ENCODE data around the gene THYN1.
"Not testable (repeated sequence)": the region's sequence is repeated elsewhere in the genome, so short reads cannot be mapped to it uniquely, and the experiment has no call there.

The THYN1 gene

DNA sequence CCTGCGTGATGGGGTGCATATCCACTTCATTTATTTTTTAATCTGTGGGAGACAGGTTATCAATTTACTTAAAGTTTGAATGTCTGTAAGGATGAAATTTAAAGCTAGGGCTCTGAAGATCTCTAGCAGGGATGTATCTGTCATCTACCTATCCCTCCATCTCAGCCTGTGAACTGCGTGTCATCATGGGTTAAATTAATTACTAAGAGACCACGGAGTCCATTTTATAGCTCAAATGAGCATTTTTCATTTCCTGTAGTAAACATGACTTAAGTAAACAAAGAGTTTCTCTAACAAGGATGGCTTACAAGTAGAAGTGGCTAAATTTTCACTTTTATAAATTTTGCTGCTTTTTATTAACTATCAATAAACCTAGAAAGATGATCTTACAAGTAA is 20.2 kb upstream of the THYN1 start:
- no peak for DNase-seq

- peak; percentile 34 for DNase-seq
Observed at GRCh38 chr11:134272381-134273316, 19.5 kb upstream of the THYN1 start.

DNA sequence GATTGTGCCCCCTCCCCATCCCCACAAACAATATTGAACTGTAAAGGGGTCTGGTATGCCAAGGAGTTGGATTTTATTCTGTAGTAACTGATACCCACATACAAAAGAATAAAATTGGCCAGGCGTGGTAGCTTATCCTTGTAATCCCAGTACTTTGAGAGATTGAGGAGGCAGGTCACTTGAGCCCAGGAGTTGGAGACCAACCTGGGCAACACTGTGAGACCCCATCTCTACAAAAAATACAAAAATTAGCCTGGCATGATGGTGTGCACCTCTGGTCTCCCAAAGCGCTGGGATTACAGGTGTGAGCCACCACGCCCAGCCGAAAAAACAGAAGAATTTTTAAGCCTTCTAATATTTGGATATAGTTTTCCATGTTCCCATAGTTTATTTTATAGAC is 18.8 kb upstream of the THYN1 start:
- no peak for DNase-seq

DNA sequence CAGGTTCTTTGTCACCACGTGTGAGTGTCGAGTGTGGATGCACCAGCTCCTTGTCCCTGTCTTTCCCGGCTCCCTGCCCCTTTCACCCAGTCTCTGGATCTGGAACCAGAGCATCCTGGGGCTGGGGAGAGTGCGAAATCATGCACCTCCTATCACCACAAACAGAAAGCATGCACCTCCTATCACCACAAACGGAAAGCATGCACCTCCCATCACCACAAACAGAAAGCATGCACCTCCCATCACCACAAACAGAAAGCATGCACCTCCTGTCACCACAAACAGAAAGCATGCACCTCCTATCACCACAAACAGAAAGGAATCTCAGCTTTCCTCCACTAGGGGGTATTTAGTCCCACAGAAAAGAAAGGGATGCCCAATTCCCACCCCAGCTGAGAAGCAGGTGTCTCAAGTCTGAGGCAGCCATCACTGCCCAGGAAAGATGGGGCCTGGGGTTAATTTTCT is 17.1 kb upstream of the THYN1 start:
- no peak for DNase-seq

DNA sequence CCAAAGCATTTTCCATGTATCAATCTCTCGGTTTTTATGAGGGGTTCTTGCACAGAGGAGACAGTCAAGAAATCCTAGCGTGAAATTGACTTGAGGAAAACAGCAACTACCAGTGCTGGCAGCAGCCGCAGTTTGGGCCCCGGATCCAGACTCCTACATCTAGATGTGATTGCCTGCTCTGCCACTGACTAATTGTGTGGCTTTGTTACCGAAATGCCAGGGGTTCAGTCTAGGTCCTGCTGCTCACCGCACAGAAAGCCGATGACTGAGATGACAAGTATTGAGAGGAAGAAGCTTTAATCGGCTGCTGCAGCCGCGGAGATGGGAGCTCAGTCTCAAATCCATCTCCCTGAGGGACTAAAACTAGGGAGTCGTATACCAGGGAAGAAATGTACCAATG is 14.8 kb upstream of the THYN1 start:
- no peak for DNase-seq

DNA sequence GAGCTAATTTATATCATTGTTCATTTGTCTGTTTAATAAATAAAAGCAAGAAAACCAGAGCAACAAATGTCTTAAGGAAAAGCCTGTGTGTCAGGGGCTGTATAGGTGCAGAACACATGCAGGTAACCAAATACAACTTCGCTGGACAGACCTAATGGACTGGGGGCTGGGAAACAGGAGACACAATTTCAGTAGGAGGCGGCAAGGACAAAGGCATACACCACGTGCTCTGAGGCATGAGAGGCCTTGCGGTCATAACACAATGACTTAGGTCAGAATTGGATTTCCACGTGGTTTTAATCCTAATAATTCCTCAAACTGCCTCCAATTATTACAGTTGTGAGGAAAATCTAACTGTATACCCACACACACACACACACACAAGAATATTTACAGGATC is 14.3 kb upstream of the THYN1 start:
- DNase-seq: no peak

DNA sequence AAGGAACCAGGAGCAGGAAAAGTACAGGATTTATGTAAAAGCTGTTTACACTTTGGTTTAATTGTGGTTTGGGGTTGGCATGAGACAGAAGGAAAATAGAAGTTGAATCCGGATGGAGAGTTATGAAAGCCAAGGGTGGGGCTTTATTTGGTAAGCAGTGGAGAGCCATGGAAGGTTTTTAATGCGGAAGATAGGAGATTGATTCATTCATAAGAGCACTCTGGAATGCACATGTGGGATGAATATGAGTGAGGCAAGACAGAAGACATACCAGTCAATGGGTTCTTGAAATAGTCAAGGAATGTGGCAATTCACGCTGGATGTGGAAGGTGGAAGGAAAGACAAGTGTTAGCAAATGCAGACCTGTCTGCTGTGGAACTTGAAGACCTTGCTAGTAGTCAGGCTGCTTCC is 13.7 kb upstream of the THYN1 start:
- peak; percentile 80 for DNase-seq

DNA sequence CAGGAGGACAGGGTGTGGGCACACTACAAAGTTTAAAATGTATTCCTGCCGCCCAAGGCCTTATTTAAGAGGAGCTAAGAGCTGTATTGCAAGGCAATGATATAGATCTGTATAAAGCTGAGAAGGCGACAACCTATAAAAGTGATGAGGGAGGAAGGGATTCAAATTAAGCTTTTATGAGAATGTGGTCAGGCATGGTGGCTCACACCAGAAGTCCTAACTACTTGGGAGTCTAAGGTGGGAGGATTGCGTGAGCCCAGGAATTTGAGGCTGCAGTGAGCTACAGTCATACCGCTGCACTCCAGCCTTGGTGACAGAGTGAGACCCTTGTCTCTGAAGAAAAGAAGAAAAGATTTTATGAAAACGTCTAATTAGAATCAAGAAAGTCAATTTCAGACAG is 13.3 kb upstream of the THYN1 start:
- DNase-seq: no peak

DNA sequence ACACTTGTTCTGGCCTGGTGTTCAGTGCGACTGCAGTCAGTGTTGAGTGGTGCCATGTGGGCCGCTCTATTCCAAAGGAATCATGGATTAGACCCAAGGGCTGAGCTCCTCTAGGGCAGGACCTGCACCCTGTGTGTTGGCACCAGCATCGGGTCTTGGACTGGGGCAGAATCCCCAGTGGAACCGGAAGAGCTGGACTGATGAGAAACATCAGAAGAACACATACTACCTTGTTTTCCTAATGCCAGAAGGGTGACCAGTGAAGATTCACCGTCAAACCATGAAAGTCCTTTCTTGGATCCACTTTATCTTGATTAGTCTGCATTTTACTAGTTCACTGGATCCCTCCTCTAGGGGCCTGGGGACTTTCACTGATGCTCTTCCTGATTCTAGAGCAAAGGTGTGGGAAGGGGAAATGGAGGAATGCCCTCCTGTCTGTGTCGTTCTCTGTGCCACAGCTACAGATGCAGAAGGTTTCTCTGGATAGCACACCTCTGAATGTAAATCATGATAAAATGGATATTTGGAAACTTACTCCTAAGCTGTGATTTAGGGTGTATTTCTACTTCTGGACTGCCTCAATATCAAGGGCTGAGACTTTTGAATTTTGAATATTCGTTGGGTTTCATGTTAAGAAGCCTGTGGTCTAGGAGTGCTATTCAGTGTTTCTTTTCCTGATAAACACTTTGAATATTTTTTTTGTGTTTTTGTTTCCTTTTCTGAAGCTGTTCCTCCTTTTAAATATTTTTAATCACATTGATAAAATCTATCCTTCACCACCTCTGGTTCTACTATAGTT is 12.0 kb upstream of the THYN1 start:
- no peak for DNase-seq

GRCh38 chr11:134261626-134262488 is 8.7 kb upstream of the THYN1 start:
- DNase-seq: no peak

DNA sequence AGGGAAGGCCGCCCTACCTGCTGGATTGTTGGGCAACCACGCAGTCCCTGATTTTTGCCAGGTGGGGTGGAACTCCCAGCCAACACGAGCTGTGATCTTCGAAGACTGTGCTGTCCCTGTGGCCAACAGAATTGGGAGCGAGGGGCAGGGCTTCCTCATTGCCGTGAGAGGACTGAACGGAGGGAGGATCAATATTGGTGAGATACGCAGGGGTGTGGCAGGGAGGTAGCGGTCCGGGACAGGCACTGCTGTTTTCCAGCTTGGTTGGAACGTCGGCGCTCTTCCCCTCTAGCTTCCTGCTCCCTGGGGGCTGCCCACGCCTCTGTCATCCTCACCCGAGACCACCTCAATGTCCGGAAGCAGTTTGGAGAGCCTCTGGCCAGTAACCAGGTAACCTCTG is 7.8 kb upstream of the THYN1 start:
- no peak for DNase-seq

DNA sequence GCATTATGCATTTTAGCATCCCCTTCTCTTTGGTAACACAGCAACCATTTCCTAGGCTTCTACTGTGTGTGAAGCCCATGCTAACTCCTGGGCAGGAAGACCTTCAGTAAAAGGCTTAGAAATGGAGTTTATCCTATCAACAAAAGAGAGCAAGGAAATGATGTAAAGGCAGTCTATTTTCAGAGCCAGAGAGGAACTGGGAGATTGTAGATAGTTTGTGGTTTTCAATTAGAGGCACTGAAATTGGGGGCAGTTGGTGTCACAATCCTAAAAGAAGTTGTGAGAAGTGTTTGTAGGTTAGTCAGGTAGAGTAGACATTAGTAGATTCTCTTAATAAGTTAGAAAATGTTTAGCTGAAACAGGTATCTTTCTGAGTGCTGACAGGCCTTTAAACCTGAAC is 7.4 kb upstream of the THYN1 start:
- no peak for DNase-seq

DNA sequence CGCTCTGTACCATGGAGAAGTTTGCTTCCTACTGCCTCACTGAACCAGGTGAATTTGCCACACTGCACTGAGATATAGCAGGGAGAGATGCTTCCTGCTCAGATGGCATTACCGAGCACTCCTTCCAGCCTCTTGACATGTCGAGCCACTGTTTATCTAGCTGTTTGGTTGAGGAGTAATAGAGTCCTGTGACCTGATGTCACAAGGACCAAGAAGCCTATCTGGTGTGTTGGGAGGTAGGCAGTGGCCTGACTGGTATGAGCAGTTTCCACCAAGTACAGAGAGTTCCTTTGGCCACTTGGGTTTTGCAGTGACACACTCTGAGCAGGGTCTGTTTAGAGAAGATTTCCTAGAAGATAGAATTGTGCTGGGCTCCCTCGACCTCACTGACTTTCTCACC is 5.4 kb upstream of the THYN1 start:
- DNase-seq: no peak

DNA sequence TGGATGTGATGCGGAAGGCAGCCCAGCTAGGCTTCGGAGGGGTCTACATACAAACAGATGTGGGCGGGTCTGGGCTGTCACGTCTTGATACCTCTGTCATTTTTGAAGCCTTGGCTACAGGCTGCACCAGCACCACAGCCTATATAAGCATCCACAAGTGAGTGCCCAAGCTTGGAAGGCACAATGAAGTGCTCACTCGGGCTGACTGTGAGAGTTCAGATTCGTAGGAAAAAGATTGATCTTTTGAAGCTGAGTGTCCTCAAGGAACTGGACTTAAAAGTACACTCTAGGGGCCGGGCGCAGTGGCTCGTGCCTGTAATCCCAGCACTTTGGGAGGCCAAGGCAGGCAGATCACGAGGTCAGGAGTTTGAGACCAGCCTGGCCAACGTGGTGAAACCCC is 3.9 kb upstream of the THYN1 start:
- no peak for DNase-seq

DNA sequence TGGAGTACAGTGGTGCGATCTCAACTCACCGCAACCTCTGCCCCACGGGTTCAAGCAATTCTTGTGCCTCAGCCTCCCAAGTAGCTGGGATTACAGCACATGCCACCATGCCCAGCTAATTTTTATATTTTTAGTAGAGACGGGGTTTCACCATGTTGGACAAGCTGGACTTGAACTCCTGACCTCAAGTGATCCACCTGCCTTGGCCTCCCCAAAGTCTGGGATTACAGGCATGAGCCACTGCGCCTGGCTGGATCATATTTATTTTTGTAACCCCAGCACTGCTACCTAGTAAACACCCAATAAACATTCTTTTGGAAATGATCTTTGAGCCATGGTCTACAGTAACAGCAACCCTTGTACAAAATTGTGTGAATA is 2.0 kb upstream of the THYN1 start:
- DNase-seq: not testable (repeated sequence)

DNA sequence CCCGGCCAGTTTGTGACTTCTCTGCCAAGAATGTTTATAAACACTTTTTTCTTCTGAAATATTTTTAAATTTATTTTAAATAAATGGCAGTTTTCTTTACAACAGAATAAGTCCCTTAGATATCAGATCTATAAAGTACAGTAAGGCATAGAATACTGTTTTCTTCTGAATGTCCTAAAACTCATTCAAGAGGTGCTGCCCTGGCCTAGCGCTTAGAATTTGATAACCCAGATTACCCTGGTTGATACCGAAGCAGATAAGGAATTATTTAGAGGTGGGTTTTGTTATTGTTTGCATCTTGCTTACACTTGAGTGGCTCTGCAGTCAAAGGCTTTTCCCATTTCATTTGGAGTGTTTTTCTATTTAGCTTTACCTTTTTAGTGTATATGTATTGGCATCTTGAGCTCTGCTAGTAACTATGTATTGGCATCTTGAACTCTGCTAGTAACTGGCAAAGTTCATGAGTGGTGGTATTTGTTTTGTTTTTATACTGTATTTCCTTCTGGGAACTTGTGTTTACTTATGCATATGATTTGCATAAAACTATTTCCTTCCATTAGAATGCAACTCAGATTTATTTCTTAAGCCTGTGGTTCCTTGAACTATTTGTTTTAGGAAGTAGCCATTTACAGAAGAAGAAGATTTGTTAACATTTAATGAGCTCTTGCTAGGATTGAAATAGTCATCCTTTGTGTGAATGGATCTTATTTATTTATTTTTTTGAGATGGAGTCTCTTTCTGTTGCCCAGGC is 1.5 kb upstream of the THYN1 start:
- no peak for DNase-seq

DNA sequence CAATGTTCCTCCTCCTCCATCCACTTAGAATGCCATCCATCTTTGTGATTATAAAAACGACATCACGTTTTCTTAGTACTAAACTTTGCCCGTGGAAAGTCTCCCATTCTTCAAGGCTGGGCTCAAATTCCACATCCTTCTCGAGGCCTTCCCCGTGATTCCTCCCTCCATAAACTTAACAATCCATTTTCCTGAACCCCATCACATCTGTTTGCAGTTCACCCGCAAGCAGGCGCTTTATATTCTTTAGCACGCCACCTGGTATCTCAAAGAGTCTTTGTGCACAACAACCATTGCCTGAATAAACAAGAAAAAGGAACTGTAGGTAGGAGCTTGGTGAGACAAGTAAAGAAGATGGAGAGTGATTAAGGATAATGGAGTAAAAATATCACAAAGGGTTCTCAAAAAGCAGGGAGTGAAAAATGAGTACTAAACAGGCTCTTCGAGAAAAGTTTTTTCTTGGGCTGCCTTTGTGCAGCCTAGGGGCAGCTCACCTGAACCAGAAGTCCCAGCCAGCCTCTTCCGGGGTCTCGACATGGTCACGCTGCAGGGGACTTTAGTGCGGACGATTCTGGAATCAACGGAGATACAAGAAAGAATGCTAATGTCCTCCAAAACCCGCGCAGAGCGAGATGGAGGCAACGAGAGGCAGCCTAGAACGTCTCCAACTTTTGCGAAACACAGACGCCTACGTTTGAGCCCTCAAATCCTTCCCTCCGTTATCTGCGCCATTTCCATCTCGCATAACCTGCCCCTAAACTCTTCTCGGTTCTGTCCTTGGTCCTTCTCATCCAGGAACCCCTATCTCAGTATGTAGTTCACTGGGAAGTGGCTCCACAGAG is 585 bp downstream of the THYN1 start:
- no peak for DNase-seq

- DNase-seq: no peak
Observed at GRCh38 chr11:134250675-134251074, 2.5 kb downstream of the THYN1 start.

- no peak for DNase-seq
Observed at GRCh38 chr11:134250246-134250645, 2.9 kb downstream of the THYN1 start.

DNA sequence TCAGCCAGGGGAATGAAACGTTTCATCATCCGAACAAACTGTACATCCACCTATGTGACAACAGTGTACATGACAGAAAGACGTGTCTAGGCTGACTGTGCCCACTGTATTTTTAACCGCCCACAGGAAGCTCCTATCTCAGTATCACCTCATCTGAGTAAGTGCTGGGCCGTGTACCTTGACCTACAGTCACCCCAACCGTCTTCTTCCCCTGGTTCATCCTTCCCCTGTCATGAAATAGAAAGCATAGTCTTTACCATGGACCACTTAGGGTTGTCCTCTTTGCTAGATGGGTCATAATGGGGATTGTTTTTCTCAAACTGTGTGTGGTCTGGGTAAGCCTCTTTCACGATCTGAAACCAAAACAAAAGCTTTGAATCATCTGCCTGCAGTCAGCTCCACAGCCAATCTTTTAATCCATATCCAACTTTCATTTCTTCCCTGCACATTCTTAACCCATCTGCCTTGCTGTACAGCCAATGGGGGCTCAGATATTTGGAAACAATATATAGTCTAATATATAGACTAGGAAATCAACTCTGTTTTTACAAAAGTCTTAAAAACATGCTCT is 4.2 kb downstream of the THYN1 start:
- DNase-seq: no peak

DNA sequence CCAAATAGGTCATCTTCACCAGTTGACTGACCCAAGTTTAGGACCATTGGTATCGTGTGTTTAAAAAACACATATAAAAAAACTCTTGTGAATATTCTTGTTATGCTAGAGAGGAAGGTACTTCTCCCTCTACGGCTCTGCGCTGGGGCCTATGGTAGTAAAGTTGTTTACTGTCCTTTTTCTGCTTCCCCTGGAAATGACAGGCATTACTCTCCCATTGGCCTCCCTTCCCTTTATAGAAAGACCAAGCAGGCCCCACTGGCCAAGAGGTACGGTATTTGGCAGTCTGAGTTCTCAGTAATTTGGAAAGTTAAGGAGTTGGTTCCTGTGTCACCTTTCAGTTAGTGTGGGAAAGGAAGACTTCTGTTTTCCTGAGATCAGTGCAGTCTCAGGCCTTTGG is 6.5 kb downstream of the THYN1 start:
- no peak for DNase-seq
